OCI-LY1 (cell line): Measurements from ENCODE around the gene ELMO3.

ENCODE experiments used
- H2AFZ ChIP-seq: fragments of 200-600 bp; sonication (generic), shearing (Covaris generic); 2 replicates; pipeline ENCODE4 v1.6.0; 2014; ENCODE audit warnings: antibody characterized with exemption, mild to moderate bottlenecking, low read length
- H3F3A ChIP-seq: fragments of 200-600 bp; sonication (generic), shearing (Covaris generic); 2 replicates; pipeline ENCODE4 v1.6.0; 2014; ENCODE audit warnings: mild to moderate bottlenecking, antibody characterized with exemption, low read length, moderate library complexity; ENCODE audit not compliant: insufficient read depth
- H3K27ac ChIP-seq: fragments of 200-600 bp; sonication (generic); 2 replicates; pipeline ENCODE4 v1.5.1; 2014; ENCODE audit warnings: low read length, mixed run types, mild to moderate bottlenecking, low read depth; ENCODE audit not compliant: poor library complexity, severe bottlenecking
- H3K27me3 ChIP-seq: fragments of 200-600 bp; sonication (generic); 2 replicates; pipeline ENCODE4 v1.6.0; 2014; ENCODE audit warnings: antibody characterized with exemption, mild to moderate bottlenecking, low read length, moderate library complexity; ENCODE audit not compliant: insufficient read depth
- H3K36me3 ChIP-seq: fragments of 200-600 bp; sonication (generic); 2 replicates; pipeline ENCODE4 v1.6.1; 2014; ENCODE audit warnings: mild to moderate bottlenecking, antibody characterized with exemption, low read length, moderate library complexity, mixed read lengths; ENCODE audit not compliant: insufficient read depth
- H3K4me1 ChIP-seq: fragments of 200-600 bp; sonication (generic); 2 replicates; pipeline ENCODE4 v1.5.1; 2014; ENCODE audit warnings: mild to moderate bottlenecking, low read length, moderate library complexity; ENCODE audit not compliant: insufficient read depth, severe bottlenecking
- H3K4me2 ChIP-seq: fragments of 200-600 bp; sonication (generic), shearing (Covaris generic); 2 replicates; pipeline ENCODE4 v1.6.1; 2014; ENCODE audit warnings: low read length
- H3K4me3 ChIP-seq: fragments of 200-600 bp; sonication (generic); 2 replicates; pipeline ENCODE4 v1.5.1; 2014; ENCODE audit warnings: low read length, low read depth, mild to moderate bottlenecking, mixed read lengths; ENCODE audit not compliant: poor library complexity, severe bottlenecking
- H3K79me2 ChIP-seq: fragments of 200-600 bp; shearing (Covaris generic); 2 replicates; pipeline ENCODE4 v1.6.1; 2016; ENCODE audit warnings: mixed run types, low read length, mixed read lengths; ENCODE audit not compliant: insufficient read depth
- H3K9ac ChIP-seq: fragments of 200-600 bp; sonication (generic), shearing (Covaris generic); 2 replicates; pipeline ENCODE4 v1.6.1; 2014; ENCODE audit warnings: mild to moderate bottlenecking, low read length, mixed read lengths
- H3K9me2 ChIP-seq: fragments of 200-600 bp; sonication (generic), shearing (Covaris generic); 2 replicates; pipeline ENCODE4 v1.6.1; 2014; ENCODE audit warnings: low read depth, mild to moderate bottlenecking, low read length, mixed read lengths
- H3K9me3 ChIP-seq: fragments of 200-600 bp; shearing (Covaris generic); 2 replicates; pipeline ENCODE4 v1.6.1; 2014; ENCODE audit warnings: low read length, mixed read lengths
- H4K20me1 ChIP-seq: fragments of 200-600 bp; sonication (generic), shearing (Covaris generic); 2 replicates; pipeline ENCODE4 v1.6.0; 2016; ENCODE audit warnings: mild to moderate bottlenecking, low read length; ENCODE audit not compliant: insufficient read depth
- EZH2 ChIP-seq: fragments of 200-600 bp; sonication (generic), shearing (Covaris generic); IDR thresholded peaks from 2 replicates; pipeline ENCODE4 v1.8.0; 2017; ENCODE audit warnings: borderline replicate concordance, mixed run types, mild to moderate bottlenecking, antibody characterized with exemption, low read length, moderate library complexity, mixed read lengths
- TF ChIP-seq, protein P1 (sequence below): fragments of 200-600 bp; sonication (generic), shearing (Covaris generic); IDR thresholded peaks from 2 replicates; pipeline ENCODE4 v1.5.1; 2017; ENCODE audit warnings: mild to moderate bottlenecking, antibody characterized with exemption, low read length, moderate library complexity, mixed read lengths

The ELMO3 gene

DNA sequence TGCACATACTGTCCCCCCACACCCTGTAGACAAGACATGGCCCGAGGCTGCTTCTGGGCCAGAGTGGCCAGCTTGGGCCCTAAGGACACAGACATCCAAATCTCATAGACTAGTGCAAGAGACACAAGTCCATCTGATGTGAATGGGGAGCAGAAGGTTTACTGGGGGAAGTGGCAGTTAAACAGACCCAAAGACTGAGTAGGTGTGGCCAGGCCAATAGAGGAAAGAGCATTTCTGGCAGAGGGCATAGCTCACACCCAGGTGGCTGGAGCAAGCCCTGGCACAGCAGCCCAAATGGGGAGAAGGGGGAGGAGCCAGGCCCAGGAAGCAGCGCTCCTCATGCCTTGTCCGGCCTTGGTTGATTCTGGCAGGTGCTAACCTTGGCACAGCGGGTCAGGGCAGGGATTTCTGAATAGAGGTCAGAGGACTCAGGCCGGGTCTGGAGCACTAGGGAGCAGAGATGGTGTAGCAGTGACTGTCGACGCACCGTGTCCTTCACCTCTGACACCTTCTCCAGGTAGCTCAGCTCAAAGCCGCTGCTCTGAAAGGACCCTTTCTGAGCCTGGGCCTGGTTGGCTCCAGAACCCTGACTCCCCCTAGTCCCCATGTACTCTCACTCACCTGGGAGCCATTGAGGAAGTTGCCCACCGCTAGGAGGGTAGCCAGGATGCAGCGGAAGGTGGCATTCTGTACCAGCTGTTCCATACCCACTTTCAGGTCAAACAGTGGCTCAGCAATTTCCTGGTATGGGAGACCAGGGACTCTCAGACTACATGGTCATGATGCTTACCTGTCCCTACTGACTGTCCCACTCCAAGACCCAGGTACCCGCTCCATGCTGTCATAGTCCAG lies 32.1 kb downstream of the ELMO3 start:
- Histone ChIP-seq H3K27ac (no peak overlapping the region), H2AFZ (no peak overlapping the region), H3K4me3 (no peak overlapping the region), H3K4me2 (no peak overlapping the region), H3K36me3 (peaks cover 38% of the 10 kb centered on the region), H3K79me2 (peaks cover 9% of the 10 kb centered on the region), H3K9me2 (no peaks in the 10 kb centered on the region), H3K4me1 (peaks cover 15% of the 10 kb centered on the region), H3K27me3 (no peaks in the 10 kb centered on the region), H3K9ac (no peak overlapping the region), H4K20me1 (no peaks in the 10 kb centered on the region), H3K9me3 (no peaks in the 10 kb centered on the region), H3F3A (no peaks in the 10 kb centered on the region)
- TF ChIP-seq EZH2, result no peak

DNA sequence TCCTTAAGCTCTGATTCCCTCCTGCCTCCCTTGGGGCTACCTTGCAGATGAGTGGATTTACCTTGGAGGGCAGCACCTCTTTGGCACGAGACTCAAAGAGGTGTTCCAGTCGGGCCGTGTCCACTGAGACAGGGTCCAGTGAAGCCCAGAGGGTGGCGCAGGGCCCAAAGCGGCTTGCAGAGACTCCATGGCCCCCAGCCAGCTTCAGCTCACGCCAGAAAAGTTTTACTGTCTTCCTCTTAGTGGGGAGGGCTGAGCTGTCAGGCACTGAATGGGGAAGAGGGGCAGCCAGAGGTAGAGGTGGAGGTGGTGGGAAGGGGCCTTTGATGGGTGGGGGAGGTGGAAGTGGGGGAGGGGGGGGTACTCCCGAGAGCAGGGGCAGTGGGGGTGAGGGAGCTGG lies 34.7 kb downstream of the ELMO3 start:
- Histone ChIP-seq H3K4me2 (no peak overlapping the region), H3K9me2 (no peaks in the 10 kb centered on the region), H3K27ac (no peak overlapping the region), H3K79me2 (no peaks in the 10 kb centered on the region), H3K4me3 (no peak overlapping the region), H4K20me1 (no peaks in the 10 kb centered on the region), H3F3A (no peaks in the 10 kb centered on the region), H2AFZ (no peak overlapping the region), H3K36me3 (peaks cover 36% of the 10 kb centered on the region), H3K9me3 (no peaks in the 10 kb centered on the region), H3K4me1 (no peaks in the 10 kb centered on the region), H3K27me3 (no peaks in the 10 kb centered on the region), H3K9ac (no peak overlapping the region)
- TF ChIP-seq, protein P1, sequence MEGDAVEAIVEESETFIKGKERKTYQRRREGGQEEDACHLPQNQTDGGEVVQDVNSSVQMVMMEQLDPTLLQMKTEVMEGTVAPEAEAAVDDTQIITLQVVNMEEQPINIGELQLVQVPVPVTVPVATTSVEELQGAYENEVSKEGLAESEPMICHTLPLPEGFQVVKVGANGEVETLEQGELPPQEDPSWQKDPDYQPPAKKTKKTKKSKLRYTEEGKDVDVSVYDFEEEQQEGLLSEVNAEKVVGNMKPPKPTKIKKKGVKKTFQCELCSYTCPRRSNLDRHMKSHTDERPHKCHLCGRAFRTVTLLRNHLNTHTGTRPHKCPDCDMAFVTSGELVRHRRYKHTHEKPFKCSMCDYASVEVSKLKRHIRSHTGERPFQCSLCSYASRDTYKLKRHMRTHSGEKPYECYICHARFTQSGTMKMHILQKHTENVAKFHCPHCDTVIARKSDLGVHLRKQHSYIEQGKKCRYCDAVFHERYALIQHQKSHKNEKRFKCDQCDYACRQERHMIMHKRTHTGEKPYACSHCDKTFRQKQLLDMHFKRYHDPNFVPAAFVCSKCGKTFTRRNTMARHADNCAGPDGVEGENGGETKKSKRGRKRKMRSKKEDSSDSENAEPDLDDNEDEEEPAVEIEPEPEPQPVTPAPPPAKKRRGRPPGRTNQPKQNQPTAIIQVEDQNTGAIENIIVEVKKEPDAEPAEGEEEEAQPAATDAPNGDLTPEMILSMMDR, result no peak
- no peak for TF ChIP-seq EZH2

DNA sequence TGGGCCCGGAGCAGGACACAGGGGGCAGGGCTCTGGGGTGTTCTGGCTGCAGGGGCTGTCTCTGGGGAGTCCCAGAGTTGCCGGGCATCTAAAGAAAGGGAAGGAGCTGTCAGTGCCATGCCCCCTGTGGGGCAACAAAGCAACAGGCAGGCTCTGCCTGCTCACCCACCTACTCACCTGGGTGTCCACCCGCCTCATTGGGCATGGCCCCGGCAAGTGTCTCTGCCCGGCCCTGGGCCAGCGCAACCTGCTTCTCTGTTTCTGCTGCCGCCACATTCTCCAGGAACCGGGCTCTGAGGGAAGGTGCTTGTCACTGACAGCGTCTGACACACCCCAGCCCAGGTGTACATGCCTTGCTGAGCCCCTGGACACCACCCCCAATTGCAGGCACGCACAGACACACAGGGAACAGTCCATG lies 35.3 kb downstream of the ELMO3 start:
- Histone ChIP-seq H3K36me3 (peaks cover 31% of the 10 kb centered on the region), H3K9me3 (no peaks in the 10 kb centered on the region), H3K4me3 (no peak overlapping the region)

More for the DNA sequence above, 35.3 kb downstream of the ELMO3 start:
- no peaks in the 10 kb centered on the region for H3F3A ChIP-seq
- no peak overlapping the region for H3K27ac ChIP-seq
- H3K9me2 ChIP-seq, result no peaks in the 10 kb centered on the region
- no peak overlapping the region for H3K4me2 ChIP-seq
- no peak overlapping the region for H3K9ac ChIP-seq
- H2AFZ ChIP-seq, result no peak overlapping the region
- H4K20me1 ChIP-seq, result no peaks in the 10 kb centered on the region
- H3K4me1 ChIP-seq, result no peaks in the 10 kb centered on the region
- H3K79me2 ChIP-seq, result no peaks in the 10 kb centered on the region
- no peaks in the 10 kb centered on the region for H3K27me3 ChIP-seq
- TF ChIP-seq EZH2, result no peak
- TF ChIP-seq, protein P1, result no peak
